A549 treated with AZD9567 at 1 μM for 4 hours (cell line): ENCODE measurements around the gene RNF151. TPM values are rescaled to one million over a fixed set of nuclear protein-coding genes. Genes with fewer than 3 reads are reported as not detected.

Source experiments
- total RNA-seq: library from RNA; stranded (reverse); fragments of 200-300 nt; extraction: Qiagen RNA extraction; gene quantifications from 5 replicates; pipeline ENCODE4 v1.2.3, GENCODE V29; 2022; ENCODE audit not compliant: insufficient read depth

Gene RNF151
- total RNA-seq: 0.11 TPM in 1 of 5 replicates, not detected in the others

GRCh38 chr16:1966460-1966859, at the start of gene RNF151:
TSS of gene RNF151 (plus strand) at chr16:1966856. CDS start at chr16:1966882, 26 bp downstream.

GRCh38 chr16:1918351-1919326, 48.0 kb upstream of the RNF151 start, which contains the start of gene HS3ST6:
TSS of gene HS3ST6 (minus strand) at chr16:1918415. CDS start at chr16:1918323, 92 bp downstream.

GRCh38 chr16:1942810-1943726, 23.6 kb upstream of the RNF151 start, which contains the start of gene MSRB1:
TSS of gene MSRB1 (minus strand) at chr16:1943199. CDS start at chr16:1943156, 43 bp downstream.

GRCh38 chr16:1959269-1960039, 7.2 kb upstream of the RNF151 start, which contains the start of gene NDUFB10:
TSS of gene NDUFB10 (plus strand) at chr16:1959538. CDS start at chr16:1959625, 87 bp downstream.

GRCh38 chr16:1964506-1965395, 1.9 kb upstream of the RNF151 start, which contains the start of gene RPS2:
TSS of gene RPS2 (minus strand) at chr16:1964826. CDS start at chr16:1964625, 201 bp downstream.

GRCh38 chr16:1971796-1972489, 5.3 kb downstream of the RNF151 start, which contains the start of gene TBL3:
TSS of gene TBL3 (plus strand) at chr16:1972053. CDS start at chr16:1972165, 112 bp downstream.

GRCh38 chr16:1981398-1981836, 14.8 kb downstream of the RNF151 start, which contains the start of gene NOXO1:
TSS of gene NOXO1 (minus strand) at chr16:1981469. CDS start at chr16:1981179, 290 bp downstream.

GRCh38 chr16:1983544-1984346, 17.1 kb downstream of the RNF151 start, which contains the start of gene GFER:
TSS of gene GFER (plus strand) at chr16:1984193. CDS start at chr16:1984219, 26 bp downstream.

GRCh38 chr16:1989209-1990100, 22.8 kb downstream of the RNF151 start, which contains the start of gene SYNGR3:
TSS of gene SYNGR3 (plus strand) at chr16:1989970. CDS start at chr16:1990103, 133 bp downstream.

GRCh38 chr16:2009791-2010510, 43.3 kb downstream of the RNF151 start, which contains the start of gene ZNF598:
TSS of gene ZNF598 (minus strand) at chr16:2009821.

Other genes starting within 250 kb of the RNF151 start
- gene NME3, start 195.3 kb upstream of the RNF151 start, total RNA-seq: 25.1 to 64.0 TPM (median 61.2 TPM) in 5 replicates
- 4.1 to 12.2 TPM (median 11.4 TPM) in 5 replicates for gene EME2, start 194.0 kb upstream of the RNF151 start, total RNA-seq
- gene MRPS34, start 193.7 kb upstream of the RNF151 start, total RNA-seq: 126 to 264 TPM (median 252 TPM) in 5 replicates
- gene SPSB3, start 184.3 kb upstream of the RNF151 start, total RNA-seq: 21.9 to 31.5 TPM (median 27.5 TPM) in 5 replicates
- 54.1 to 93.4 TPM (median 86.7 TPM) in 5 replicates for gene NUBP2, start 183.9 kb upstream of the RNF151 start, total RNA-seq
- 0.06 to 0.20 TPM (median 0.07 TPM) in 4 of 5 replicates, not detected in the other for gene IGFALS, start 173.2 kb upstream of the RNF151 start, total RNA-seq
- gene HAGH, start 140.0 kb upstream of the RNF151 start, total RNA-seq: 64.2 to 78.9 TPM (median 76.2 TPM) in 5 replicates
- 45.9 to 58.9 TPM (median 47.9 TPM) in 5 replicates for gene FAHD1, start 139.7 kb upstream of the RNF151 start, total RNA-seq
- gene MEIOB, start 94.7 kb upstream of the RNF151 start, total RNA-seq: 0.96 to 1.3 TPM (median 0.99 TPM) in 4 of 5 replicates, not detected in the other
- 1.8 to 1.9 TPM (median 1.9 TPM) in 4 of 5 replicates, not detected in the other for gene HS3ST6, start 48.4 kb upstream of the RNF151 start, total RNA-seq
- gene MSRB1, start 23.7 kb upstream of the RNF151 start, total RNA-seq: 25.4 to 35.1 TPM (median 34.9 TPM) in 5 replicates
- 0.08 to 0.15 TPM in 2 of 5 replicates, not detected in the others for gene RPL3L, start 12.2 kb upstream of the RNF151 start, total RNA-seq
- gene NDUFB10, start 7.3 kb upstream of the RNF151 start, total RNA-seq: 238 to 284 TPM (median 251 TPM) in 5 replicates
- gene RPS2, start 2.0 kb upstream of the RNF151 start, total RNA-seq: 3,446 to 5,640 TPM (median 5,518 TPM) in 5 replicates
- gene TBL3, start 5.2 kb downstream of the RNF151 start, total RNA-seq: 31.4 to 44.1 TPM (median 40.6 TPM) in 5 replicates
- gene NOXO1, start 14.6 kb downstream of the RNF151 start, total RNA-seq: 0.22 to 4.7 TPM (median 0.30 TPM) in 5 replicates
- gene GFER, start 17.3 kb downstream of the RNF151 start, total RNA-seq: 23.1 to 43.3 TPM (median 40.1 TPM) in 5 replicates
- gene SYNGR3, start 23.1 kb downstream of the RNF151 start, total RNA-seq: 3.9 to 8.9 TPM (median 7.8 TPM) in 5 replicates
- gene ZNF598, start 43.0 kb downstream of the RNF151 start, total RNA-seq: 51.5 to 66.8 TPM (median 63.1 TPM) in 5 replicates
- gene NPW, start 52.9 kb downstream of the RNF151 start, total RNA-seq: 0.59 to 1.9 TPM (median 1.3 TPM) in 4 of 5 replicates, not detected in the other
- 40.0 to 57.0 TPM (median 55.2 TPM) in 5 replicates for gene NHERF2, start 60.0 kb downstream of the RNF151 start, total RNA-seq
- gene NTHL1, start 81.0 kb downstream of the RNF151 start, total RNA-seq: 24.3 to 47.2 TPM (median 44.1 TPM) in 5 replicates
- gene TSC2, start 81.1 kb downstream of the RNF151 start, total RNA-seq: 39.4 to 48.8 TPM (median 41.7 TPM) in 5 replicates
- gene PKD1, start 169.0 kb downstream of the RNF151 start, total RNA-seq: 20.8 to 62.8 TPM (median 57.0 TPM) in 5 replicates
- gene RAB26, start 181.8 kb downstream of the RNF151 start, total RNA-seq: 3.1 to 11.1 TPM (median 3.8 TPM) in 5 replicates
- gene TRAF7, start 188.9 kb downstream of the RNF151 start, total RNA-seq: 40.5 to 58.1 TPM (median 52.2 TPM) in 5 replicates
- 0.51 to 1.3 TPM (median 1.0 TPM) in 5 replicates for gene CASKIN1, start 229.7 kb downstream of the RNF151 start, total RNA-seq
- gene MLST8, start 238.6 kb downstream of the RNF151 start, total RNA-seq: 37.8 to 54.5 TPM (median 49.8 TPM) in 5 replicates
- gene BRICD5, start 244.0 kb downstream of the RNF151 start, total RNA-seq: 5.1 to 6.7 TPM (median 5.5 TPM) in 5 replicates
- gene PGP, start 248.0 kb downstream of the RNF151 start, total RNA-seq: 19.4 to 35.2 TPM (median 33.3 TPM) in 5 replicates